SK-N-MC (cell line): ENCODE measurements around the gene OR2H2.

ENCODE experiments used
- DNase-seq: peaks from one replicate; pipeline ENCODE4 v3.0.0-alpha.2; 2011; ENCODE audit warnings: low read depth, low spot score
- H3K27ac ChIP-seq: fragments of 200-600 bp; sonication (generic); 2 replicates; pipeline ENCODE4 v1.5.1; 2016; ENCODE audit warnings: mixed run types
- H3K36me3 ChIP-seq: fragments of 200-600 bp; sonication (generic); 2 replicates; pipeline ENCODE4 v1.6.1; 2017; ENCODE audit warnings: antibody characterized with exemption, low read length, mixed read lengths; ENCODE audit not compliant: insufficient read depth
- H3K4me3 ChIP-seq: fragments of 200-600 bp; sonication (generic); 2 replicates; pipeline ENCODE4 v1.5.1; 2016
- H3K9ac ChIP-seq: fragments of 200-600 bp; sonication (generic); 2 replicates; pipeline ENCODE4 v1.8.0; 2017; ENCODE audit warnings: mixed run types, mixed read lengths; ENCODE audit not compliant: insufficient read length
- H3K9me3 ChIP-seq: fragments of 200-600 bp; sonication (generic); 2 replicates; pipeline ENCODE4 v1.6.1; 2017; ENCODE audit warnings: low read depth, mild to moderate bottlenecking, antibody characterized with exemption, low read length, moderate library complexity, mixed read lengths
- EZH2 ChIP-seq: fragments of 200-600 bp; sonication (generic); IDR thresholded peaks from one replicate; pipeline ENCODE4 v1.6.1; 2017; ENCODE audit warnings: antibody characterized with exemption
- FOXP2 ChIP-seq: optimal IDR thresholded peaks from 2 replicates; pipeline ENCODE3; 2011; ENCODE audit warnings: mild to moderate bottlenecking, moderate library complexity; ENCODE audit not compliant: insufficient read depth; ENCODE audit errors: extremely low read length, control extremely low read depth
- POLR2AphosphoS5 ChIP-seq: IDR thresholded peaks from 2 replicates; pipeline ENCODE4 v1.6.1; 2012; ENCODE audit warnings: mild to moderate bottlenecking, low read depth, low read length, borderline replicate concordance

OR2H2 gene

GRCh38 chr6:29576056-29576455, 8.9 kb upstream of the OR2H2 start:
- Histone ChIP-seq H3K36me3 (no peaks in the 10 kb centered on the region), H3K27ac (no peak overlapping the region), H3K9ac (no peak overlapping the region), H3K9me3 (no peaks in the 10 kb centered on the region), H3K4me3 (no peak overlapping the region)
- no peak for DNase-seq
- TF ChIP-seq POLR2AphosphoS5 = no peak
- no peak for TF ChIP-seq EZH2

- TF ChIP-seq FOXP2 = no peak
- no peak for TF ChIP-seq POLR2AphosphoS5
- TF ChIP-seq EZH2 = no peak
- no peaks in the 10 kb centered on the region for H3K9me3 ChIP-seq
- H3K27ac ChIP-seq = no peak overlapping the region
- DNase-seq = no peak
- H3K4me3 ChIP-seq = no peak overlapping the region
- H3K9ac ChIP-seq = no peak overlapping the region
- no peaks in the 10 kb centered on the region for H3K36me3 ChIP-seq
Measured at GRCh38 chr6:29577544-29577943, 7.4 kb upstream of the OR2H2 start.

DNA sequence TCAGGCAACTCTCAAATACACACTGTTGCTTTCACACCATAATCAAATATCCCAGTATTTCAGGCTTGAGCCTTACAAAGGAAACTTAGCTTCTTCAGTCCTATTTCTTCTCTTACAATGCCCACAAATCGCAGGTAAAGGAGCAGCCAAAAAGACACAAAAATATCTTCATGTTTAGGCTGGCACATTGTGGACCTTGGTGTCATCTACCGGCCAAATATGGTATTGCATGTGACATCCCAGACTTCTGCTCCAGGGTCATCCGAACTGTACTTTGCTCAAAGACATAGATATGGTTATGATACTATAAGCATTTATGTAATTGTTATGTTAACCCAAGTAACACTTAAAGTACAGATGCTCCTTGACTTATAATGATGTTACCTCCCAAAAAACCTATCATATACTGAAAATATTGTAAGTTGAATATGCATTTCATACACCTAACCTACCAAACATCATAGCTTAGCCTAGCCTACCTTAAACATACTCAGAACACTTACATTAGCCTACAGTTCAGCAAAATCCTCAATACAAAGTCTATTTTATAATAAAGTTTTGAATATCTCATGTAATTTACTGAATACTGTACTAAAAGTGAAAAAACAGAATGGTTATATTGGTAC, 4.6 kb downstream of the OR2H2 start:
- Histone ChIP-seq H3K4me3 (no peak overlapping the region), H3K9me3 (no peaks in the 10 kb centered on the region), H3K36me3 (no peaks in the 10 kb centered on the region), H3K27ac (no peak overlapping the region), H3K9ac (no peak overlapping the region)
- no peak for TF ChIP-seq EZH2
- no peak for TF ChIP-seq POLR2AphosphoS5
- TF ChIP-seq FOXP2 = no peak
- DNase-seq = peak; percentile 18

DNA sequence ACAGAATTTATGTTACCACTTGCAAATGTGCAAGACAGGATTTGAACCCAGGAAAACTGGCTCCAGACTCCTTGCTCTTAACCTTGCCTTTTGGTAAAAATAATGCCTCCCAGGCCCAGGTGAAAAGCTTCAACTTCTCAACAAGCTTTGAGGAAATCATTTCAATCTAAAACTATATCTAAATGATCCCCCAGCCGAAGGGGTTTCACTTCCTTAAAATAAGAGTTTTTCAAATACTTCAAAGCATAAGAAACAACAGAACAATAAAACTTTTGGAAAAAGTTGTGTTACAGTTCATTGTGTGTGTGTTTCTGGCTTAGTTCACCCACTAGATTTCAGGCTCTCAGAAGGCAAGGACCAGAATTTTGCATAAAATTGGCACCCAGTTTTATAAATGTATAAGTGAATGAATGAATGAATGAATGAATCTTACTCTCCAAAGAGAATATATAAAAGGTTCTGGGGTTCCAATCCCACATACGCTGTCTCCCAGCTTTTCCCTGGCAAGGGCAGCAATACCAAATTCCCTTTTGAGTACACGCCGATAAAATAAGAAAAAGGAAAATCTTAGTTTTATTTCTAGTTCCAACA, 5.4 kb downstream of the OR2H2 start:
- Histone ChIP-seq H3K9me3 (no peaks in the 10 kb centered on the region), H3K36me3 (no peaks in the 10 kb centered on the region), H3K27ac (no peak overlapping the region), H3K9ac (no peak overlapping the region), H3K4me3 (no peak overlapping the region)
- DNase-seq = no peak
- no peak for TF ChIP-seq POLR2AphosphoS5
- no peak for TF ChIP-seq FOXP2
- no peak for TF ChIP-seq EZH2

GRCh38 chr6:29591677-29592076, 6.8 kb downstream of the OR2H2 start:
- Histone ChIP-seq H3K4me3 (no peak overlapping the region), H3K27ac (no peak overlapping the region), H3K36me3 (no peaks in the 10 kb centered on the region), H3K9me3 (no peaks in the 10 kb centered on the region), H3K9ac (no peak overlapping the region)
- DNase-seq = no peak
- TF ChIP-seq FOXP2 (no peak), POLR2AphosphoS5 (no peak), EZH2 (no peak)

DNA sequence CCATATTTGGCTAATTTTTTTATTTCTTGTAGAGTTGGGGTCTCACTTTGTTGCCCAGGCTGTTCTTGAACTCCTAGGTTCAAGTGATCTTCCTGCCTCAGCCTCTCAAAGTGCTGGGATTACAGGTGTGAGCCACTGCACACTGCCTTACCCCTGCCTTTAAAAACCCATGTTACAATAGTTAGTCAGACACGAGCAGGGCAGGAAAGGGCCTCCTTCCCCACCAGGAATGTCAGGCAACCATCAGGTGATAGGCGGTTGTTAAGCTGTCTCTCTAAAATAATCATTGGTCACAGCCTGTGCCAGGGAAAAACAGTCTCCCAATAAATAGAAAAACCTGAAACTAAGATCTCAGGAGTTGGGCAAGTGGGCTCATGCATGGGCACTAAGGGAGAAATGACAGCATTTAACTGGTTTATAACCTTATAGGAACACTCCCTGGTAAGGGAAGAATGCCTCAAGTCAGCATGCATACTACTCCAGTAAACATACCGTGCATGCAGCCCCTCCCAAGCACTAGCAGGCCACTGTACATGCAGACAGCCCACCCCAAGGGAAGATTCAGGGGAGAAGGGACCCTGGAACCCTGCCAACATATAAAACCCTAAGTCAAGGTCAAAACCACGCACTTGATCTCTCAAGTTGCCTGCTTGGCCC, 8.4 kb downstream of the OR2H2 start:
- H3K36me3 ChIP-seq = no peaks in the 10 kb centered on the region

GRCh38 chr6:29596381-29596900, 11.5 kb downstream of the OR2H2 start:
- DNase-seq = no peak
- H3K4me3 ChIP-seq = no peak overlapping the region
- no peak overlapping the region for H3K9ac ChIP-seq
- no peak for TF ChIP-seq EZH2
- TF ChIP-seq POLR2AphosphoS5 = no peak
- no peak for TF ChIP-seq FOXP2
- H3K9me3 ChIP-seq = no peaks in the 10 kb centered on the region
- no peaks in the 10 kb centered on the region for H3K36me3 ChIP-seq
- no peak overlapping the region for H3K27ac ChIP-seq

More for the DNA sequence above, 8.4 kb downstream of the OR2H2 start:
- H3K9me3 ChIP-seq = no peaks in the 10 kb centered on the region
- H3K27ac ChIP-seq = no peak overlapping the region
- no peak overlapping the region for H3K9ac ChIP-seq
- no peak overlapping the region for H3K4me3 ChIP-seq
- TF ChIP-seq POLR2AphosphoS5 (no peak), FOXP2 (no peak), EZH2 (no peak)
- DNase-seq = no peak

GRCh38 chr6:29597184-29597583, 12.3 kb downstream of the OR2H2 start:
- DNase-seq = no peak
- no peak overlapping the region for H3K9ac ChIP-seq
- no peaks in the 10 kb centered on the region for H3K36me3 ChIP-seq
- no peak overlapping the region for H3K27ac ChIP-seq
- H3K4me3 ChIP-seq = no peak overlapping the region
- H3K9me3 ChIP-seq = no peaks in the 10 kb centered on the region
- TF ChIP-seq FOXP2 (no peak), POLR2AphosphoS5 (no peak), EZH2 (no peak)
